Karpas-422 (cell line): ENCODE measurements around the gene UQCC3. TPM values are rescaled to one million over a fixed set of nuclear protein-coding genes. Genes with fewer than 3 reads are reported as not detected.

Source experiments
- DNase-seq: peaks from one replicate; pipeline ENCODE4 v3.0.0-alpha.2; 2015
- H2AFZ ChIP-seq: fragments of 200-600 bp; sonication (generic); 2 replicates; pipeline ENCODE4 v1.6.1; 2014; ENCODE audit warnings: antibody characterized with exemption, low read length, mixed read lengths
- H3K27ac ChIP-seq: fragments of 200-600 bp; sonication (generic); 2 replicates; pipeline ENCODE4 v1.5.1; 2014; ENCODE audit warnings: mild to moderate bottlenecking, low read length, moderate library complexity
- H3K27me3 ChIP-seq: fragments of 200-600 bp; sonication (generic); 2 replicates; pipeline ENCODE4 v1.6.1; 2014; ENCODE audit warnings: low read length, mixed read lengths
- H3K36me3 ChIP-seq: fragments of 200-600 bp; sonication (generic); 2 replicates; pipeline ENCODE4 v1.6.1; 2014; ENCODE audit warnings: low read length, mixed read lengths; ENCODE audit not compliant: insufficient read depth
- H3K4me1 ChIP-seq: fragments of 200-600 bp; sonication (generic); 2 replicates; pipeline ENCODE4 v1.6.1; 2014; ENCODE audit warnings: mild to moderate bottlenecking, low read length, mixed read lengths
- H3K4me2 ChIP-seq: fragments of 200-600 bp; sonication (generic); 2 replicates; pipeline ENCODE4 v1.6.1; 2014; ENCODE audit warnings: low read length, low read depth, mild to moderate bottlenecking; ENCODE audit not compliant: poor library complexity, severe bottlenecking
- H3K4me3 ChIP-seq: fragments of 200-600 bp; sonication (generic); 2 replicates; pipeline ENCODE4 v1.5.1; 2014; ENCODE audit warnings: mild to moderate bottlenecking, antibody characterized with exemption, low read length, mixed read lengths
- H3K79me2 ChIP-seq: fragments of 200-600 bp; sonication (generic); 2 replicates; pipeline ENCODE4 v1.6.1; 2014; ENCODE audit warnings: mild to moderate bottlenecking, low read length, mixed read lengths
- H3K9ac ChIP-seq: fragments of 200-600 bp; sonication (generic); 2 replicates; pipeline ENCODE4 v1.6.0; 2014; ENCODE audit warnings: low read length
- H3K9me2 ChIP-seq: fragments of 200-600 bp; sonication (generic), shearing (Covaris generic); replicated peaks from 2 replicates; pipeline ENCODE4 v1.6.0; 2014; ENCODE audit warnings: mild to moderate bottlenecking, low read length, moderate library complexity; ENCODE audit not compliant: insufficient read depth
- H3K9me3 ChIP-seq: fragments of 300-700, 200-600 bp; sonication (generic); 2 replicates; pipeline ENCODE4 v1.6.1; 2014; ENCODE audit warnings: low read length, mixed read lengths
- H4K20me1 ChIP-seq: fragments of 200-600 bp; sonication (generic); 2 replicates; pipeline ENCODE4 v1.6.1; 2014; ENCODE audit warnings: mild to moderate bottlenecking, antibody characterized with exemption, low read length, low read depth; ENCODE audit not compliant: insufficient read depth
- total RNA-seq: library from RNA; depleted of rRNA; stranded (reverse); fragments of >200 nt; shearing (Covaris generic); gene quantifications from 2 replicates; pipeline ENCODE4 v1.2.3, GENCODE V29; 2014; ENCODE audit warnings: low replicate concordance

Gene UQCC3
- total RNA-seq, 1 experiment from 2014 or later = 13.9 TPM

DNA sequence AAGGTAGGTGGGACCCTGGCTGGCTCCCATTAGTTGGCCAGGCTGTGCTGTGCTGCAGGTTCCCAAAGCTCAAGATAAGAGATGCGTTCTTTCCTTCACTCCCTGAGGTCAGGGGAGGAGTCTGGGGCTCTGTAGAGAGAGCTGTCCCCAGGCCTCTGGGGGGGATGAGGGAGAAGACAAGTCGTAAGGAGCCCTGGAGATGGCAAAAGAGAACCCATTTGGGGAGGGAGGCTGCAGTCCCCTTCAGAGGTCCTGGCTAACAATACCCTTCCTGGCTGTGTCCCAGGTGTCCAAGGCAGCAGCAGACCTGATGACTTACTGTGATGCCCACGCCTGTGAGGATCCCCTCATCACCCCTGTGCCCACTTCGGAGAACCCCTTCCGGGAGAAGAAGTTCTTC lies 36.9 kb downstream of the UQCC3 start:
- H3K9ac ChIP-seq = peak overlapping the region; percentile 75
- H3K4me2 ChIP-seq = peak overlapping the region; percentile 86
- H3K4me3 ChIP-seq = peak overlapping the region; percentile 72
- DNase-seq = peak; percentile 42
- H3K9me3 ChIP-seq = no peaks in the 10 kb centered on the region
- peaks cover 38% of the 10 kb centered on the region for H3K4me1 ChIP-seq
- no peaks in the 10 kb centered on the region for H4K20me1 ChIP-seq
- H3K27ac ChIP-seq = peak overlapping the region; percentile 70; the same call in 1 of the 2 replicates
- H3K27me3 ChIP-seq = no peaks in the 10 kb centered on the region
- H2AFZ ChIP-seq = no peak overlapping the region
- peaks cover 15% of the 10 kb centered on the region for H3K79me2 ChIP-seq
- H3K36me3 ChIP-seq = peaks cover 30% of the 10 kb centered on the region
- H3K9me2 ChIP-seq = no peaks in the 10 kb centered on the region

DNA sequence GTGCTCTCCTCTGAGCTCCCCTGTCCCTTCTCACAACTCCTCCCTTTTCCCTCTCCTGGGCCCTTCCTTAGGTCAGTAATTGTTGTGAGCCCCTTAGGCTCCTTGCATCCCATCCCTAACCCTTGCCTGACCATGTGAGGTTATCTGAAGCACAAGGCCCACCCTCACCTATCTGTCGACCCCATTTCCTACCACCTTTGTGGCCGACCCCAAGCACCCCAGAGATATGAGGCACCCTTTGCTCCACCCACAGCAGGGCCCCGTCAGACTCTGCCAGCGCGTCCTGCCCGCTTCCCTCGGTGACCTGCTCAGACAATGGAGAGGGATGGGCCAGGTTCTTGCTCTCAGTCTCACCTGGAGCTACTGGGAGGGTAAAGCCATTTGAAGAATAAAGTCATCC lies 37.3 kb downstream of the UQCC3 start:
- Histone ChIP-seq H3K79me2 (peaks cover 15% of the 10 kb centered on the region), H3K9me2 (no peaks in the 10 kb centered on the region), H3K4me2 (peak overlapping the region; percentile 86), H2AFZ (no peak overlapping the region), H4K20me1 (no peaks in the 10 kb centered on the region), H3K27ac (peak overlapping the region; percentile 70), H3K9me3 (no peaks in the 10 kb centered on the region), H3K27me3 (no peaks in the 10 kb centered on the region), H3K4me1 (peaks cover 38% of the 10 kb centered on the region), H3K9ac (peak overlapping the region; percentile 75), H3K36me3 (peaks cover 34% of the 10 kb centered on the region), H3K4me3 (peak overlapping the region; percentile 72)
- DNase-seq = no peak

DNA sequence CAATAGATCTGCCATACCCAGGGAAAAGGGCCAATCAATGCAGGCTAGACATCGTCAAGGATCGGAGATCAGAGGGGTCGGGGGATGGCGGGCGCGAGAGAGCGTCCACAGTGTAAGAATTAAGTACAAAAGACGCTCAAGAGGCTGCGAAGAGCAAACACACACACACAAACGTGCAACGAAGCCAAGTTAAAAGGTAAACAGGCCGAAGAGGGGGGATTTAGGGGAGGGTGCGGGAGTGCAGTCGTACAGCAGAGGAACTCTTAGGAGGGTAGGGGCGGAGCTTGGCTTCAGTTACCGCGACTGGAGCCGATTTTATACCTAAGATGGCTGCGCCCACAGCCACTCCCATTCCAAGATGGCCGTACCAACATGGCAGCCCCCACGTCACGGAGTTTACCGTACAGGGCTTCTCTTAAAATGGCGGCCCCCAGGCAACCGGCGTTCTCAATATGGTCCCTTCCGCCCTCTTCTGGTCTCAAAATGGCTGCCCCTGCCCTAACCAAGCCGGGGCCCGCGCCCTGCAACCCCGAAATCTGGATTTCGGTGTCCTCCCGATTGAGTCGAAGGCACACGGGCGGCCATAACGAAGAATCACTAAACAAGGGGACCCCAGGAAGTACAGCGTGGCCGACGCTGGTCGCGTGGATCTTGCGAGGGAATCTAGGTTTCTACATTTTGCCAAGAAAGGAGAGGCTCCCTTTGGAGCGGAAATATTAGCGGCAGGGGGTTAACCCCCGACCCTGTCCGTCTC lies 38.0 kb downstream of the UQCC3 start:
- peak overlapping the region; percentile 75 for H3K9ac ChIP-seq
- peaks cover 38% of the 10 kb centered on the region for H3K4me1 ChIP-seq
- H4K20me1 ChIP-seq = no peaks in the 10 kb centered on the region
- no peaks in the 10 kb centered on the region for H3K9me2 ChIP-seq
- H3K9me3 ChIP-seq = no peaks in the 10 kb centered on the region
- H3K27me3 ChIP-seq = no peaks in the 10 kb centered on the region
- peaks cover 38% of the 10 kb centered on the region for H3K36me3 ChIP-seq
- peak overlapping the region; percentile 70 for H3K27ac ChIP-seq
- peak overlapping the region; percentile 72 for H3K4me3 ChIP-seq
- H3K79me2 ChIP-seq = peaks cover 15% of the 10 kb centered on the region
- 0 out of 2 replicates have a peak overlapping the region, but pooled peaks have one; percentile 13 for H2AFZ ChIP-seq
- H3K4me2 ChIP-seq = peak overlapping the region; percentile 86
- DNase-seq = peak; percentile 98

DNA sequence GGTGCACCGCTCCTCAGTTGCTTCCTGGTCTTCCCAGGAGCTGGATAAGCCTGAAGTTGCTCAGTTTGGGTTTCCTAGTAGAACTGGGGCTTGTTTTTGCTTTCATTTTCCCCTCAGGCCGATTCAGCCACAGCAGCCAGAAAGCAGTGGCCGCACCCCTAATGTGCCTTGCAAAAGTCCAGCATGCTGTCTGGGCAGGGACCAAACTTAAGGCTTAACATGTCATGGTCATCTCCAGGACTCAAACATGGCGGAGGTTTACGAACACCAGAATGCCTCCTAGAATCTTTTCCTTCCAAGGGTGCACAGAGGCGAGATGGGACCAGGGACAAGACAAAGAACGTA lies 38.5 kb downstream of the UQCC3 start:
- Histone ChIP-seq H3K79me2 (peaks cover 10% of the 10 kb centered on the region), H2AFZ (0 out of 2 replicates have a peak overlapping the region, but pooled peaks have one; percentile 13), H3K36me3 (peaks cover 36% of the 10 kb centered on the region), H3K4me2 (peak overlapping the region; percentile 40), H4K20me1 (no peaks in the 10 kb centered on the region), H3K27me3 (no peaks in the 10 kb centered on the region), H3K4me1 (peaks cover 36% of the 10 kb centered on the region), H3K27ac (no peak overlapping the region), H3K9me2 (no peaks in the 10 kb centered on the region), H3K4me3 (peak overlapping the region; percentile 34; the same call in 1 of the 2 replicates), H3K9ac (no peak overlapping the region), H3K9me3 (no peaks in the 10 kb centered on the region)
- peak; percentile 55 for DNase-seq

DNA sequence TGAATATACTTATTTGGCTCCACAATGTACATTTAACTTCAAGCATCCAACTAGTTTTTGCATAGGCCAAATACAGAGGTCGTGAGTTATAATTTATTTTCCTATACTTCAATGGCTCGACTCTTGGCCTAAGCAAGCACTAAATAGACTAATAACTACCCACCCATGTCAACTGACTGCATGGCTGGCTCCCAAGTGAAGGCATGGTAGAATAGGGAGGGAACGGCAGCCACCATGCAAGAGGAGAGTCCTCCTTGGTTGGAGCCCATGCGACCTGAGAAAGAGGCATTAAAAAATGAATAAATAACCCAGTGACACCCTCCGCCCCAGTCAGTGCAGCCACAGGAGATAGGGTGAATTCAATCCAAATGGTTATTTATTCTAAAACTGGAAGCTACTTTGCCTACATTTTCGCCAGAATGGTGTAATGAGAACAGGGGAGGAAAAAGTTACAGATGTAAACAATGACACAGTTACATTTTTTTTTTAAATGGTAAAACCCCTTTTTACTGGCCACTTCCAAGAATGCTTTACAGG lies 40.9 kb downstream of the UQCC3 start:
- H3K27me3 ChIP-seq = no peaks in the 10 kb centered on the region
- peaks cover 55% of the 10 kb centered on the region for H3K36me3 ChIP-seq
- no peak overlapping the region for H3K9ac ChIP-seq
- H3K79me2 ChIP-seq = peaks cover 11% of the 10 kb centered on the region; the same call in 1 of the 2 replicates
- peak; percentile 41 for DNase-seq
- H3K4me2 ChIP-seq = no peak overlapping the region
- no peaks in the 10 kb centered on the region for H4K20me1 ChIP-seq
- peaks cover 22% of the 10 kb centered on the region for H3K4me1 ChIP-seq
- H3K9me2 ChIP-seq = no peaks in the 10 kb centered on the region
- H3K27ac ChIP-seq = no peak overlapping the region
- H3K9me3 ChIP-seq = no peaks in the 10 kb centered on the region
- H3K4me3 ChIP-seq = no peak overlapping the region
- H2AFZ ChIP-seq = no peak overlapping the region

DNA sequence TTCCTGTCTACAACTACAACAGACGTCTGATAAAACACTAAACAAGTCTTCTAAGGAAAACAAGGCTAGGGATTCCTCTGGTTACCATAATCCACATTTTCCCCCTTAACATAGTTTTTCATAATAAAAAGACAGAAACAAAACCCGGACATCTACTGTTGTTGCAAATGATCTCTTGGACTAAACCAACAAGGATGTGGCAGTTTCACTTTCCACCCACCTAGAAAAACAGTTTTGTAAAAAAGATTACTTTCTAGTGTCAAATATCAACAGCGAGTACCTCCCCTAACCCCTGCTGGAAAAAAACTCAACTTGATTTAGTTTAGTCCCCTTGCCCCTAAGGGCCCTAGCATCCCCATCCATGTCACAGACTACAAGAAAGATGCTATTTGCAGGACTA lies 41.4 kb downstream of the UQCC3 start:
- H4K20me1 ChIP-seq = no peaks in the 10 kb centered on the region
- peaks cover 19% of the 10 kb centered on the region for H3K4me1 ChIP-seq
- peaks cover 14% of the 10 kb centered on the region; the same call in 1 of the 2 replicates for H3K79me2 ChIP-seq
- H3K36me3 ChIP-seq = peaks cover 57% of the 10 kb centered on the region
- no peaks in the 10 kb centered on the region for H3K9me2 ChIP-seq
- H3K9me3 ChIP-seq = no peaks in the 10 kb centered on the region
- no peak overlapping the region for H3K9ac ChIP-seq
- no peak overlapping the region for H3K27ac ChIP-seq
- H3K4me3 ChIP-seq = no peak overlapping the region
- no peaks in the 10 kb centered on the region for H3K27me3 ChIP-seq
- DNase-seq = peak; percentile 40
- H2AFZ ChIP-seq = no peak overlapping the region
- H3K4me2 ChIP-seq = no peak overlapping the region

DNA sequence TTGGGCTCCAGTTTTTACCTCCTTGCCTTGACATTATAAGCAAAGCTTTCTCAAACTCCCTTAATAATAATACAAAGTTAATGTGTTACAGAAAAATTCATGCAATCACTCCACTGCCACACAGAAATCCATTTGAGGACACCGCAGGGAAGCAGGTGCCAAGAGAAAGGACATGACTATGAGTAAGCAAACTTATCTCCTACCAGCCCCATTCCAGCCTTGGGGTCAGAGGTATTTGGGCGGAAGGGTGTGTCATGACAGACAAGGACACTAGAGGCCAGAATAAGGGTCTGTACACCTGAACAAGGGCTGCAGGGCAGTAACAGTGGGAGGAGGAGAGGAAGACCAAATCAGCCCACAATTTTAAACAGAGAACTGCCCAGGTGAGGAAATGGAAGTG lies 41.9 kb downstream of the UQCC3 start:
- no peak overlapping the region for H3K9ac ChIP-seq
- peaks cover 14% of the 10 kb centered on the region for H3K4me1 ChIP-seq
- peak; percentile 44 for DNase-seq
- H3K27me3 ChIP-seq = no peaks in the 10 kb centered on the region
- H3K36me3 ChIP-seq = peaks cover 58% of the 10 kb centered on the region
- no peak overlapping the region for H3K4me3 ChIP-seq
- no peaks in the 10 kb centered on the region for H3K9me3 ChIP-seq
- peaks cover 15% of the 10 kb centered on the region; the same call in 1 of the 2 replicates for H3K79me2 ChIP-seq
- H4K20me1 ChIP-seq = no peaks in the 10 kb centered on the region
- H3K27ac ChIP-seq = no peak overlapping the region
- H3K9me2 ChIP-seq = no peaks in the 10 kb centered on the region
- no peak overlapping the region for H3K4me2 ChIP-seq
- H2AFZ ChIP-seq = no peak overlapping the region
